WTC11 (cell line): ENCODE measurements around the gene CACNA1E.

Experiments used
- ATF1 ChIP-seq: sonication (generic); formaldehyde crosslinking; IDR thresholded peaks from 2 replicates; pipeline ENCODE4 v1.8.1; 2023; ENCODE audit warnings: mild to moderate bottlenecking, moderate library complexity, missing genetic modification reagents
- CTCF ChIP-seq: fragments of 200-600 bp; IDR thresholded peaks from 2 replicates; pipeline ENCODE4 v1.8.0; 2022; ENCODE audit warnings: antibody characterized with exemption
- E2F4 ChIP-seq: sonication (generic); formaldehyde crosslinking; IDR thresholded peaks from 2 replicates; pipeline ENCODE4 v1.8.1; 2022; ENCODE audit warnings: low read depth, mild to moderate bottlenecking, moderate library complexity, missing genetic modification reagents, borderline replicate concordance
- E2F5 ChIP-seq: sonication (generic); formaldehyde crosslinking; IDR thresholded peaks from 2 replicates; pipeline ENCODE4 v1.8.1; 2022; ENCODE audit warnings: mild to moderate bottlenecking, moderate library complexity, missing genetic modification reagents
- ELF4 ChIP-seq: sonication (generic); formaldehyde crosslinking; IDR thresholded peaks from 2 replicates; pipeline ENCODE4 v1.8.1; 2022; ENCODE audit warnings: low read depth, mild to moderate bottlenecking, moderate library complexity, missing genetic modification reagents
- GTF2I ChIP-seq: fragments of 250-450 bp; sonication (Bioruptor Pico); conservative IDR thresholded peaks from 2 replicates; pipeline ENCODE4 v1.4.0; 2021; ENCODE audit warnings: mild to moderate bottlenecking
- MAX ChIP-seq: sonication (generic); formaldehyde crosslinking; IDR thresholded peaks from 2 replicates; pipeline ENCODE4 v1.8.0; 2022; ENCODE audit warnings: mild to moderate bottlenecking, missing genetic modification reagents
- MXD4 ChIP-seq: fragments of 250-450 bp; sonication (Bioruptor Pico); IDR thresholded peaks from 2 replicates; pipeline ENCODE4 v1.8.0; 2021; ENCODE audit warnings: mild to moderate bottlenecking, moderate library complexity, borderline replicate concordance
- MYBL2 ChIP-seq: sonication (generic); formaldehyde crosslinking; IDR thresholded peaks from 2 replicates; pipeline ENCODE4 v1.8.1; 2023; ENCODE audit warnings: mild to moderate bottlenecking, moderate library complexity, missing genetic modification reagents
- NFYB ChIP-seq: sonication (generic); formaldehyde crosslinking; conservative IDR thresholded peaks from 2 replicates; pipeline ENCODE4 v1.8.0; 2022; ENCODE audit warnings: low read depth, missing genetic modification reagents
- SP1 ChIP-seq: sonication (generic); formaldehyde crosslinking; conservative IDR thresholded peaks from 2 replicates; pipeline ENCODE4 v1.8.1; 2022; ENCODE audit warnings: missing genetic modification reagents
- TEAD1 ChIP-seq: sonication (generic); formaldehyde crosslinking; IDR thresholded peaks from 2 replicates; pipeline ENCODE4 v1.8.0; 2022; ENCODE audit warnings: mild to moderate bottlenecking, missing genetic modification reagents
- ZNF317 ChIP-seq: sonication (generic); formaldehyde crosslinking; IDR thresholded peaks from 2 replicates; pipeline ENCODE4 v1.8.1; 2023; ENCODE audit warnings: low read depth, mild to moderate bottlenecking, moderate library complexity, missing genetic modification reagents, borderline replicate concordance

GRCh38 chr1:181802466-181802865 is 319.1 kb downstream of the CACNA1E start:
- no peak for TF ChIP-seq CTCF
- TF ChIP-seq E2F5: no peak
- no peak for TF ChIP-seq MAX (CRISPR knock-in tag)
- TF ChIP-seq GTF2I: no peak
- no peak for TF ChIP-seq ATF1 (CRISPR knock-in tag)
- TF ChIP-seq TEAD1 (CRISPR knock-in tag): no peak
- no peak for TF ChIP-seq SP1 (CRISPR knock-in tag)
- no peak for TF ChIP-seq MYBL2
- no peak for TF ChIP-seq NFYB
- no peak for TF ChIP-seq ZNF317 (CRISPR knock-in tag)
- no peak for TF ChIP-seq ELF4
- TF ChIP-seq MXD4 (CRISPR knock-in tag): no peak
- TF ChIP-seq E2F4 (CRISPR knock-in tag): no peak
